ENCODE results near the gene SMIM22. TPM values are rescaled to one million over a fixed set of nuclear protein-coding genes. Genes with fewer than 3 reads are reported as not detected.

SMIM22 gene
- polyA plus RNA-seq, 2 of the 4 experiments (the other 2 are of a cell fraction): not detected

DNA sequence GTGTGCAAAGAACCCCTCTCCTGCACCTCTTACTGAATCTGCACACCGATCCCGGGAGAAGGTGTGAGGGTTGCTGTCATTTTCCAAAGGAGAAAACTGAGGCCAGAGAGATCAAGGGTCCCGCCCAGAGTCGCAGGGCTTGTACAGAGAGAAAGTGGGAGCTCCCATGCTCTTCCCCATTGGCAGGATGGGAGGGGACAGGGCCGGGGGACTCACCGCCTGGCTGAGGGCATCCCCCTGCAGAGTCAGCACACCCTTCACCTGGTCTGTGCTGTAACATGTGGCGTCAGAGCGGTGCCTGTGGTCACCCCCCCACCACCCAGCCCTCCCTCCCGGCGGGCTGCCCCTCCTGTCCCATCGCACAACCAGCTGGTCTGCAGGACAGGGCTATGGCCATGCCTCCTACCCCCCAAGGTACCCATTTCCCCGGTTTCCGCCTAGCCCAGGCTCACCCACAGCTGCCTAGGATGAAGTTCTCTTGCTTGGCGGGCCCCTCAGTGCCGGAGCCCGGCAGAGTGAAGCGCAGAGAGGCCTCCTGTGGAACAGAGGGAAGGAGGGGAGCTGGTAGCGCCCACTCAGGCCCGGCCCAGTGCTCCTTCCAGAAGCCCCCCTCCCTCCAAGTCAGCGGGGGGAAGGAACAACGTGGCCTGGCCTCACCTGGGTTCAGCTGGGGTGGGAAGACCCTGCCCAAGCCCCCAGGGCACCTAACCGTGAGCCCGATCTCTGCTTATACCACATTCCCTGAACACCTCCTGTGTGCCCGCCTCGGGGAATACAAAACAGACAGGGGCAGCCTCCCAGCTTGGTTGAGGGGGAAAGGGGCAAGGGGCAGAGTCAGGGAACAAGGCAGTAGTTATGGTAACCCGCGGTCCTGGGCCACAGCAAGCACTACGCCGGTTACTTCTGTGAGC, 6.1 kb downstream of the SMIM22 start:
- peak overlapping the region; percentile 100 for H3K4me2 ChIP-seq
- ChIA-PET CTCF (interaction anchor here (1.2 to 2.7 kb wide), 2 partner anchors 13 to 155 kb away, joined by 5 to 8 read pairs; no protein-coding TSS in a partner anchor), POLR2A (interaction anchor here (1.5 kb wide), 1 partner anchor 65 kb away, joined by 3 read pairs; no protein-coding TSS in a partner anchor)
- H3K4me1 ChIP-seq: peaks cover 17% of the 10 kb centered on the region
- H3K9me3 ChIP-seq: no peaks in the 10 kb centered on the region
- DNase-seq (ENCODE audit: low read depth in 1 of 2, low spot score in 1 of 2): no peak
- FAIRE-seq: no peak
- TF ChIP-seq, protein P1, sequence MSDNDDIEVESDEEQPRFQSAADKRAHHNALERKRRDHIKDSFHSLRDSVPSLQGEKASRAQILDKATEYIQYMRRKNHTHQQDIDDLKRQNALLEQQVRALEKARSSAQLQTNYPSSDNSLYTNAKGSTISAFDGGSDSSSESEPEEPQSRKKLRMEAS (IDR thresholded peaks at IDR 0.05): no peak
- TF ChIP-seq BHLHE40 (IDR thresholded peaks at IDR 0.05; ENCODE audit: low read depth, low read length) (no peak), HEYL (CRISPR knock-in tag; IDR thresholded peaks at IDR 0.05) (no peak), POLR2A (IDR thresholded peaks at IDR 0.05; ENCODE audit: low read length) (no peak)
- TF ChIP-seq, protein P2, sequence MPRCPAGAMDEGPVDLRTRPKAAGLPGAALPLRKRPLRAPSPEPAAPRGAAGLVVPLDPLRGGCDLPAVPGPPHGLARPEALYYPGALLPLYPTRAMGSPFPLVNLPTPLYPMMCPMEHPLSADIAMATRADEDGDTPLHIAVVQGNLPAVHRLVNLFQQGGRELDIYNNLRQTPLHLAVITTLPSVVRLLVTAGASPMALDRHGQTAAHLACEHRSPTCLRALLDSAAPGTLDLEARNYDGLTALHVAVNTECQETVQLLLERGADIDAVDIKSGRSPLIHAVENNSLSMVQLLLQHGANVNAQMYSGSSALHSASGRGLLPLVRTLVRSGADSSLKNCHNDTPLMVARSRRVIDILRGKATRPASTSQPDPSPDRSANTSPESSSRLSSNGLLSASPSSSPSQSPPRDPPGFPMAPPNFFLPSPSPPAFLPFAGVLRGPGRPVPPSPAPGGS (IDR thresholded peaks at IDR 0.05): no peak
- peak overlapping the region; percentile 72 to 94 for H3K27ac ChIP-seq
- 83% methylated on average over 23 of the region's 29 CpGs for WGBS (ENCODE audit: missing lambda C conversion rate)
- H3K4me3 ChIP-seq: peak overlapping the region; percentile 75
- ATAC-seq: no peak

DNA sequence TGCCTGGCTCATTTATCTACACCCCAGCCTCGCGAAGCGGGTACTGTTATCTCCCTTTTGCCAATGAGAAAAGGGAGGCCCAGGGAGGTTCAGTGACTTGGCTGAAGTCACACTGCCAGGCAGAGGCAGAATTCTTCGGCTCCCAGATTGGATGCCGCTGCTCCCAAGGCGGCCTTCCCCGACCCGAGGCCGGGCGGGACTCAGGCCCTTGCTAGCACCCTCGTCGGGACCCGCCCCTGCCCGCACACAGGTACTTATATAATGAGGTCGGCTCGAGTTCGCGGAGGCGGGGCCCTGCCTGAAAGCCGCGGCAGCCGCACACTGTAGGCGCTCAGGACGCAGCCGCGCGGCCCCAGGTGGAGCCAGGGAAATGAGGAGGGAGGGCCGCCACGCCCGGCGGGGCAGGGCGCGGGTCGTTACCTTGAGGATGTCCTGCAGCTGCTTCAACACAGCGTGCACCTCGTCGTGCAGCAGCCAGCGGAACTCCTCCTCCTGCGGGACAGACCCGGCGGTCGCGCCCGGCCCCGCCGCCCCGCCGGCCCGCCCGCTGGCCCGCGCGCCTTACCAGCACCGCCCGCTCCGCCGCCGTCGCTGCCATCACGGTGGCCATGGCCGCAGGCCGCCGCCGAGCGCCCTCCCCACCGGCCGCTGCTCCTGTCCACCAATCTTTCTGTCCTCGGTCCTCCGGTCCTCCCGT, 6.9 kb downstream of the SMIM22 start, which contains the start of gene ROGDI:
Gene ROGDI (minus strand): TSS at position 672 of the 697 bp plus-strand sequence. CDS start 62 bp downstream, at position 610.
- CTCF ChIA-PET: interaction anchor here (0.9 to 2.7 kb wide), 4 partner anchors 9 to 154 kb away, joined by 3 to 8 read pairs (median 6); no protein-coding TSS in a partner anchor
- POLR2A ChIA-PET: interaction anchor here (0.5 to 1.5 kb wide), 7 partner anchors 17 to 830 kb away, joined by 3 to 4 read pairs (median 3); partner anchors contain the start of gene DNAAF8
- Histone ChIP-seq H3K4me2 (peak within 1 kb of the TSS; percentile 100), H3K9me3 (no peaks in the 10 kb centered on the region), H3K4me3 (peak within 1 kb of the TSS; percentile 75), H3K4me1 (peaks cover 17% of the 10 kb centered on the region), H3K27ac (peak within 1 kb of the TSS; percentile 72 to 94)
- ATAC-seq: peak; percentile 64 to 66
- no peak for FAIRE-seq
- 7% methylated on average over 14 of the region's 70 CpGs for WGBS (ENCODE audit: missing lambda C conversion rate)
- peak; percentile 51 to 74 for DNase-seq (ENCODE audit: low read depth in 1 of 2, low spot score in 1 of 2)
- TF ChIP-seq MAFK (IDR thresholded peaks at IDR 0.05; ENCODE audit: partially characterized antibody): no peak
- TF ChIP-seq JUN (IDR thresholded peaks at IDR 0.05): no peak
- TF ChIP-seq GATA3 (IDR thresholded peaks at IDR 0.05; ENCODE audit: borderline replicate concordance): no peak
- no peak for TF ChIP-seq ZNF302 (CRISPR knock-in tag; IDR thresholded peaks at IDR 0.05)
- no peak for TF ChIP-seq HOXB5 (CRISPR knock-in tag; IDR thresholded peaks at IDR 0.05)
- TF ChIP-seq, protein P3, sequence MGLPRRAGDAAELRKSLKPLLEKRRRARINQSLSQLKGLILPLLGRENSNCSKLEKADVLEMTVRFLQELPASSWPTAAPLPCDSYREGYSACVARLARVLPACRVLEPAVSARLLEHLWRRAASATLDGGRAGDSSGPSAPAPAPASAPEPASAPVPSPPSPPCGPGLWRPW (IDR thresholded peaks at IDR 0.05): no peak
- no peak for TF ChIP-seq RAD21 (conservative IDR thresholded peaks at IDR 0.05 in 1 of 2, IDR thresholded peaks at IDR 0.05 in 1 of 2)
- TF ChIP-seq EP300 (IDR thresholded peaks at IDR 0.05): no peak
- no peak for TF ChIP-seq ZC3H11A (IDR thresholded peaks at IDR 0.05)
- TF ChIP-seq POLR2A (IDR thresholded peaks at IDR 0.05; ENCODE audit: low read length): peak; percentile 36; the same call in 1 of the 2 replicates
- TF ChIP-seq MYC (IDR thresholded peaks at IDR 0.05; ENCODE audit: borderline replicate concordance, low read length): peak; percentile 36; the same call in 1 of the 2 replicates
- TF ChIP-seq PHF8 (IDR thresholded peaks at IDR 0.05; ENCODE audit: borderline replicate concordance, low read depth): no peak
- TF ChIP-seq SREBF2 (IDR thresholded peaks at IDR 0.05): no peak
- TF ChIP-seq, protein P4, sequence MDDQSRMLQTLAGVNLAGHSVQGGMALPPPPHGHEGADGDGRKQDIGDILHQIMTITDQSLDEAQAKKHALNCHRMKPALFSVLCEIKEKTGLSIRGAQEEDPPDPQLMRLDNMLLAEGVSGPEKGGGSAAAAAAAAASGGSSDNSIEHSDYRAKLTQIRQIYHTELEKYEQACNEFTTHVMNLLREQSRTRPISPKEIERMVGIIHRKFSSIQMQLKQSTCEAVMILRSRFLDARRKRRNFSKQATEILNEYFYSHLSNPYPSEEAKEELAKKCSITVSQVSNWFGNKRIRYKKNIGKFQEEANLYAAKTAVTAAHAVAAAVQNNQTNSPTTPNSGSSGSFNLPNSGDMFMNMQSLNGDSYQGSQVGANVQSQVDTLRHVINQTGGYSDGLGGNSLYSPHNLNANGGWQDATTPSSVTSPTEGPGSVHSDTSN (IDR thresholded peaks at IDR 0.05): no peak
- no peak for TF ChIP-seq HOXA7 (CRISPR knock-in tag; IDR thresholded peaks at IDR 0.05)
- TF ChIP-seq BHLHE40 (IDR thresholded peaks at IDR 0.05; ENCODE audit: low read depth, low read length): no peak
- no peak for TF ChIP-seq POLR2AphosphoS2 (conservative IDR thresholded peaks at IDR 0.05; ENCODE audit: low read length)
- no peak for TF ChIP-seq ZFP36 (IDR thresholded peaks at IDR 0.05; ENCODE audit: borderline replicate concordance, partially characterized antibody)
- TF ChIP-seq, protein P5, sequence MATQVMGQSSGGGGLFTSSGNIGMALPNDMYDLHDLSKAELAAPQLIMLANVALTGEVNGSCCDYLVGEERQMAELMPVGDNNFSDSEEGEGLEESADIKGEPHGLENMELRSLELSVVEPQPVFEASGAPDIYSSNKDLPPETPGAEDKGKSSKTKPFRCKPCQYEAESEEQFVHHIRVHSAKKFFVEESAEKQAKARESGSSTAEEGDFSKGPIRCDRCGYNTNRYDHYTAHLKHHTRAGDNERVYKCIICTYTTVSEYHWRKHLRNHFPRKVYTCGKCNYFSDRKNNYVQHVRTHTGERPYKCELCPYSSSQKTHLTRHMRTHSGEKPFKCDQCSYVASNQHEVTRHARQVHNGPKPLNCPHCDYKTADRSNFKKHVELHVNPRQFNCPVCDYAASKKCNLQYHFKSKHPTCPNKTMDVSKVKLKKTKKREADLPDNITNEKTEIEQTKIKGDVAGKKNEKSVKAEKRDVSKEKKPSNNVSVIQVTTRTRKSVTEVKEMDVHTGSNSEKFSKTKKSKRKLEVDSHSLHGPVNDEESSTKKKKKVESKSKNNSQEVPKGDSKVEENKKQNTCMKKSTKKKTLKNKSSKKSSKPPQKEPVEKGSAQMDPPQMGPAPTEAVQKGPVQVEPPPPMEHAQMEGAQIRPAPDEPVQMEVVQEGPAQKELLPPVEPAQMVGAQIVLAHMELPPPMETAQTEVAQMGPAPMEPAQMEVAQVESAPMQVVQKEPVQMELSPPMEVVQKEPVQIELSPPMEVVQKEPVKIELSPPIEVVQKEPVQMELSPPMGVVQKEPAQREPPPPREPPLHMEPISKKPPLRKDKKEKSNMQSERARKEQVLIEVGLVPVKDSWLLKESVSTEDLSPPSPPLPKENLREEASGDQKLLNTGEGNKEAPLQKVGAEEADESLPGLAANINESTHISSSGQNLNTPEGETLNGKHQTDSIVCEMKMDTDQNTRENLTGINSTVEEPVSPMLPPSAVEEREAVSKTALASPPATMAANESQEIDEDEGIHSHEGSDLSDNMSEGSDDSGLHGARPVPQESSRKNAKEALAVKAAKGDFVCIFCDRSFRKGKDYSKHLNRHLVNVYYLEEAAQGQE (IDR thresholded peaks at IDR 0.05): no peak
- no peak for TF ChIP-seq EHMT2 (IDR thresholded peaks at IDR 0.05; ENCODE audit: low read depth)
- TF ChIP-seq, protein P6, sequence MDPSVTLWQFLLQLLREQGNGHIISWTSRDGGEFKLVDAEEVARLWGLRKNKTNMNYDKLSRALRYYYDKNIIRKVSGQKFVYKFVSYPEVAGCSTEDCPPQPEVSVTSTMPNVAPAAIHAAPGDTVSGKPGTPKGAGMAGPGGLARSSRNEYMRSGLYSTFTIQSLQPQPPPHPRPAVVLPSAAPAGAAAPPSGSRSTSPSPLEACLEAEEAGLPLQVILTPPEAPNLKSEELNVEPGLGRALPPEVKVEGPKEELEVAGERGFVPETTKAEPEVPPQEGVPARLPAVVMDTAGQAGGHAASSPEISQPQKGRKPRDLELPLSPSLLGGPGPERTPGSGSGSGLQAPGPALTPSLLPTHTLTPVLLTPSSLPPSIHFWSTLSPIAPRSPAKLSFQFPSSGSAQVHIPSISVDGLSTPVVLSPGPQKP (IDR thresholded peaks at IDR 0.05; ENCODE audit: low read depth, low read length): no peak
- TF ChIP-seq ZSCAN20 (CRISPR knock-in tag; IDR thresholded peaks at IDR 0.05): no peak
- TF ChIP-seq, protein P1 (IDR thresholded peaks at IDR 0.05): peak; percentile 31; the same call in 1 of the 2 replicates
- no peak for TF ChIP-seq HEYL (CRISPR knock-in tag; IDR thresholded peaks at IDR 0.05)
